GM18505 (cell line): Measurements from ENCODE around the gene ADGRF3.

ENCODE experiments used
- ATAC-seq: cut with Tn5 transposase; IDR thresholded peaks from one replicate; pipeline ENCODE4 v1.9.1; 2021; ENCODE audit not compliant: unreplicated experiment
- POLR2A ChIP-seq: IDR thresholded peaks from 4 replicates; pipeline ENCODE4 v1.6.1; 2011; ENCODE audit warnings: borderline replicate concordance; ENCODE audit not compliant: insufficient read depth, insufficient read length; ENCODE audit errors: extremely low read depth

ADGRF3 gene

DNA sequence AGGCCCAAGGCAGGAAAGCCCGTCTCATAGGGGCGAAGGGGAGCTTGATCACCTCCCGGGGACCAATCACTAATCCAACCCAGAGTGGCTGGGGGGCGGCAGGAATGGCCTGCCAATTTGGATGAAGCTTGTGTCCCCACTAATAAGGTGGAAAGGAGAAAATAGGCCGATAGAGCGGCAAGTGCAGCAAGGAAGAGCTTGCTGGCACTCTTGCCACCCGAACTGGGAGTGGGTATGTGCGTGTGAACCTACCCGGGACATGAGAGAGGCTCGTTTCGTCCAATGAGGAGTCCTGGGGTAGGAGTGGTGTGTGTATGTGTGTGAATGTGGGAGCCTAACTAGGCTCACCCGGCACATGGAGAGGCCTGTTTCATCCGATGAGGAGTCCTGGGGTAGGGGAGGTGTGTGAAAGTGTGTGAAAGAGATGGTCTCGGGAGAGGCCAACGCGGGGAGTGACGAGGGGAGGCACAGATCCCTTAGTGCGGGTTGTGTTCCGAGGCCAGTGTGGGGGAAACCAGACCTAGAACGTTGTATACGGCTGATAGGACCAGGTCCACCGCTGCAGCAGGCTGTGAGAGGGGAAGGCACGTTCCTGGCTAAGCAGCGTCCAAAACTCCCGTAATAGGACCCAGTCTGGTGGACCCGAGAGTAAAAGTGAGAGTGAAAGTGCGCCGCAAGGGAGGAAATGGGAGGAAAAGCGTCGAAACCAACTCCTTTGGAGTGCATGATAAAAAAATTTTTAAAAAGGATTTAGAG is 47.8 kb downstream of the ADGRF3 start:
- no peak for ATAC-seq
- peak; percentile 26 for TF ChIP-seq POLR2A

DNA sequence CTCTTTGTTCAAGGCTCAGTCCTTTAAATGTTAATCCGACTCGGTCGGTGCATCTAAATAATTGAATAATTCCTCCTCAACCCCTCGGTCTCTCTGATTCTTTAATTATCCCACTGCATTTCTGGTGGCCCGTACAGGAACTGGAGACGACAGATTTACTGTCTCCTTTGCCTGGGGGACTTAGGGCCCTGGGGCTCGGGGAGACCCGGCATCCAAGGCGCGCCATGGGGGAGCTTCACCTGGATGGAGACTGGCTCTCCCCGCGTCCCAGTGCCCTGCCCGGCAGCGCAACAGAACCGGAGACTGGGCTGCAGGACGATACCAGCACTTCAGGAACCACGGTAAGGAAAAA is 48.3 kb downstream of the ADGRF3 start:
- ATAC-seq = no peak
- TF ChIP-seq POLR2A = no peak

DNA sequence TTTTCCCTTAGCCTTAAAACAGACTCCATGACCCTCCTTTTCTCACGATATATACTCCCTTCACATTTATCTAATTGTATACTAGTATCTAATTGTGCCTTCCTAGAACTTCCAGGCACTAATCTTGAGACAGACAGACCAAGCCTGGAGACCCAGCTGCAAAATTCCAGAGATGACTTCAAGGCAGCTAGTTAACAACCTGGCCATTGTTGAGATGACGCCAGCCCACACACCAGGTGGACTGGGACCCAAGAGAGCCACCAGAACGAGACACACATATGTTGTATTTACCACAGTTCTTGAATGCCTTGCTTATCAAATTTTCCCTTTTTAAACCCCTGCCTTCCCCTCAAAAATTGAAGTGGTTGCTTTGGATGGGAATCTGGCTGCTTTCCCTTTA is 49.5 kb downstream of the ADGRF3 start:
- no peak for TF ChIP-seq POLR2A
- no peak for ATAC-seq

DNA sequence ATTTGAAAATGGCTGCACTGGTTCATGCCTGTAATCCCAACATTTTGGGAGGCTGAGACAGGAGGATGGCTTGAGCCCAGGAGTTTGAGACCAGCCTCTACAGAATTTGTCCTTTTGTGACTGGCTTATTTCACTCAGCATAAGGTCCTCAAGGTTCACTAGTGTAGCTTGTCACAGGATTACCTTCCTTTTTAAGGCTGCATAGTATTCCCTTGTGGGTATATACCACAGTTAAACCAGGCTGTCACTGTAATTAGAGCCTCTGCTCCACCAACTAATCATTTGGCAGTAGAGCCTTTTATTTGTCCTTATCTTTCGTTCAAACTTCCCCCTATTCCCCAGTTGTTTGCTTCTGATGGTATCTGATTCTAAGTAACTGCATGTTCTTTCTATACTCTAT is 51.1 kb downstream of the ADGRF3 start:
- no peak for TF ChIP-seq POLR2A
- no peak for ATAC-seq

DNA sequence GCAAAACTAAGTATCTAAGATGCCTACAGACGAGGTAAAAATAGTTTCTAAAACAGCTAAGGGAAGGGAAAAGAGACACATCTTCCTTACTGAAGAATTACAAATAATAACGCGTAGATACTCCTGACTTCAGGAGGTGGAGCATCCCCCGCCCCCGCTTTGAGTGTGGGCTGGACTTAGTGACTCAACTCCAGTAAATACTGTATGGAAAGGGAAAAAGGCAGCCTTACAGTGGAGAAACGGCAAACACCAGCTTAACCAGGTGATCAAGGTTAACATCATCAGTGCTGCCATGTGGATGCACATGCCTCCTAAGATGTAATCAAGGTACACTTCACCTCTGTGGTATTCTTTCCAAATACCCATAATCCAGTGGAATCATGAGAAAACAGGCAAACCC is 53.9 kb downstream of the ADGRF3 start:
- ATAC-seq = no peak
- no peak for TF ChIP-seq POLR2A

GRCh38 chr2:26290001-26290400 is 56.6 kb downstream of the ADGRF3 start:
- no peak for ATAC-seq
- TF ChIP-seq POLR2A = no peak

- no peak for ATAC-seq
- no peak for TF ChIP-seq POLR2A
These were observed 60.7 kb downstream of the ADGRF3 start for GRCh38 chr2:26285931-26286330.

- TF ChIP-seq POLR2A = no peak
- ATAC-seq = no peak
These were observed 62.5 kb downstream of the ADGRF3 start for GRCh38 chr2:26284132-26284531.

DNA sequence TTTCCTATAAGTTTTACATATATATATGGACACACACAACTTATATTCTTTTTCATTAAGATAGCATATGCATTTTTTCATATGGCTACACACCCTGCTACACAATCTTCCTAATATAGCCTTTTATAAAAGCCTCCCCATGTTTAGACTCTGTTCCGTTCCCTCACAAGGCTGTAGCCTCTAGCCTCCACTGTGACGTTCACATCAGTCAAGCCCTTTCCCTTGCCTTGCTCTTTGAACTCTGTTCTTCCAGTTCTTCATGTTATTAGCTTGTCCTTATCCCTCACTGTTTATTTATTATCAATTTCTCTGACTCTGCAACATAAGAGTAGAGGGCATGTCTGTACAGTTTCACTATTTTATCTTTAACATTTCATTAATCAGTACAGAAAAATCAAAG is 63.0 kb downstream of the ADGRF3 start:
- TF ChIP-seq POLR2A = no peak
- ATAC-seq = no peak

DNA sequence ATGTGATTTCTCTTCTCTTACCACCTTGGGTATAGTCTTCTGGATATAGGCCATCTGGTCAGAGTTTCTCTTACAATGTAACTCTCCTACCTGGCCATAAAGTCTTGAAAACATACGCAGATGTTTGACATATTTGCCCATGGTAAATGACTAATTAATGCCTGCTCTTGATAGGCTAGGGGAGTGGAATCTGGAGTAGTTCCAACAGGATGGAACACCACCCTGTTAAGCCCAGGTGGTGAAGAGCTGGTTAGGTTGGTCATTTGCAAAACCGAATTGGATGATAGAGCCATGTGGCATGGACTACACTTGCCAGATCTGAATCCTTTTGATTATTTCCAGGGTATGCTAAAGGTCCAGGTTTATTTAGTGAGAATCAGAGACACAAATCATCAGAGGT is 65.4 kb downstream of the ADGRF3 start:
- ATAC-seq = no peak
- TF ChIP-seq POLR2A = no peak

- no peak for ATAC-seq
These were observed 66.7 kb downstream of the ADGRF3 start for GRCh38 chr2:26279886-26280285.

GRCh38 chr2:26276484-26277227 is 69.9 kb downstream of the ADGRF3 start:
- no peak for TF ChIP-seq POLR2A
- ATAC-seq = no peak

More at GRCh38 chr2:26279886-26280285, 66.7 kb downstream of the ADGRF3 start:
- no peak for TF ChIP-seq POLR2A

- no peak for TF ChIP-seq POLR2A
- no peak for ATAC-seq
These were observed 72.5 kb downstream of the ADGRF3 start for GRCh38 chr2:26274058-26274613.

DNA sequence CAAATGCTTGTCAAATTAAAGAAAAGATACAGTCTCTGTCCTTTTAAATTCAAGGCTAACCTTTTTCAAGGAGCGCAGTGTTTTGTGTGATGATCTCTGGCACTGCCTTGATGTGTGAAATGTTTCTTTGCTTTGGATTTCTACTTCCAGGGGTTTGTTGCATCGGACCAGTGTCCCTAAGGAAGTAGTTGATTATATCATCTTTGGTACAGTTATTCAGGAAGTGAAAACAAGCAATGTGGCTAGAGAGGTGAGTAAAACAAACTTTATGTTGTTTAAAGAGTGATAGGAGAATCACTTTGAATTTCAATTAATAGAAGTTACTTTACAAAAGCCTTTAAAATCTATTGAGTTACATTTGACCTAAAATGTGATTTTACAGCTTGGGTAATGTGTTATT is 73.1 kb downstream of the ADGRF3 start:
- TF ChIP-seq POLR2A = no peak
- ATAC-seq = no peak
